SIG-M5 treated with dmso at 0.1 percent for 504 hours (cell line): ENCODE results near the gene LSAMP.
"Not testable (repeated sequence)": the region's sequence is repeated elsewhere in the genome, so short reads cannot be mapped to it uniquely, and the experiment has no call there.

ENCODE experiments used
- DNase-seq: peaks from one replicate; lab custom pipeline; 2025; ENCODE audit not compliant: unreplicated experiment; lab: John Stamatoyannopoulos, UW

Gene LSAMP

DNA sequence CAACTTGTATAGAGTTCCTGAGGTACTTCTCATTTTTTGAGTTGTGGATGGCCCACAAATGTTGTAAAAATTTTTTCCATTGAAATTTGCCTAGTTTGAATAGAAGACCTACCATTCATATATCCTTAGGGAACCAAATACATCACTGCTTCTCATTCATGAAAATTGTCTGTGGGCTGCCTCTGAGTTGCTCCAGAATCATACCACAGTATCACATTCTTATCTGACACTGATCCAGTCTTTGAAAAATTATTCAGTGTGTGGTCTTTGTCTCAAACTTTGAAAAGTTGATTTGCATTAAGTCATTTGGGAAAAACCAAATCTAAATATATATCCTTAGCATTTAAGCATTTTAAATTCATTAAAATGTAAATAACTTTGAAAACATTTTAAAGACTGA is 321.1 kb downstream of the LSAMP start:
- no peak for DNase-seq

DNA sequence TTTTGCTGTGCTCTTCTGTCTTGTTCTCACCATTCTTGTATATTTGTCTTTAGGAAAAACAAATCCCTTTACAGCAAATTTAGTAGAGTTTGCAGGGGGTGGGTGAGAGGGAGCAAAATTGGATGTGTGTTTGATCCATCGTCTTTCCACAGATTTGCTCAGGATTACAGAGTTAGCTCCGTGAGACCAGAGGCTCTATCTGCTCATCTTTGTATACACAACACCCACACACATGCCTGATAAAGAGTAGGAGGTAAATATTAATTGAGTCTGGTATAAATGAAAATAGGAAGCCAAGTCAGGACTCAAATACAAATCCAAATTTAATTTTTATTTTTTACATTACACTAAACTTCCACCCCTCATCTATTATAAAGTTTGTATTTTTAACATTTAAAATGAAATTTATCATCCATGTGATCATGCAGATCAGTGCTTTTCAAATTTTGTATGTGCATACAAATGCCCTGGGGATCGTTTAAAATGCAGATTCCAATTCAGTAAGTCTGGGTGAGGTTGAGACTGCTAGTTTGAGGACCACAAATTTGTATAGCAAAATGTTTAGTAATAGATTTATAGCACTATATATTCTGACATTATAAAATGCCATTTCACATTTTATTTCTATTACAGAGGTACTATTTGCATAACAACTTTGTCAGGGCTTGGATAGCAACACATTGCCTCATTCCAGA is 326.7 kb downstream of the LSAMP start:
- no peak for DNase-seq

DNA sequence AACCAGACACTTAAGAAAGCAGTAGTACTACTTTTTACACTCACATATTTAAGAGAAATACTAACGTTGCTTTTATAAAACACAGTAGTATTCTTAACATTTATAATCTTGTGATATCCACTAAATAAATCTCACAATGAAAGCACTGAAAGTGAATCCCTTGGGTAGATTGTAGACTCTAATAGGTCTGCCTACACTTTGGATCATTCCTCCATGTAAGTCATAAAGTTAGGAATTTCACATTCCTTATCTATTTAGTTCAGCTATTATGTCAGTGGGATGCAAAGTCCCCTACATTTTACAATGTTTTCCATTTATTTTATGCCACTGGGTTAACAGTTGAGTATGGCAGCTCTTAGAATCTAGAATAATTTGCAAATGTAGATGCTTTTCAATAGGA is 330.7 kb downstream of the LSAMP start:
- DNase-seq: no peak

DNA sequence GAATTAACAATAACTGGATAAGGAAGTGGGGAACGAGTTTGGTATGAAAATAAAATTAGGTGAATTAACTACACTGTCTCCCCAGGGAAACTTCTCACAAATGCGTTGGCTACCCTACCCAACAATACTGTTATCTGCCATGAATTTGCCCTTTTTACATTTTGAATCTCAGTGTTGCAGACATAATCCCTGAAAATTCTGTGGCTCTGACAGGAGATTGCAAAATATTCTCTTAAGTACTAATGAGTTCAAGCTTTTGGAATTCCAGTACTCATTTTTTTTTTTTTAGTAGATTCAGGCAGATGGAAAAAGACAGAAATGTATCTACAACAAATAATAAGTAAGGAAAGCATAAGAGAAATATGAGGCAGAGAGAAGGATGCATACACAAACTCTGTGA is 332.6 kb downstream of the LSAMP start:
- DNase-seq: no peak

DNA sequence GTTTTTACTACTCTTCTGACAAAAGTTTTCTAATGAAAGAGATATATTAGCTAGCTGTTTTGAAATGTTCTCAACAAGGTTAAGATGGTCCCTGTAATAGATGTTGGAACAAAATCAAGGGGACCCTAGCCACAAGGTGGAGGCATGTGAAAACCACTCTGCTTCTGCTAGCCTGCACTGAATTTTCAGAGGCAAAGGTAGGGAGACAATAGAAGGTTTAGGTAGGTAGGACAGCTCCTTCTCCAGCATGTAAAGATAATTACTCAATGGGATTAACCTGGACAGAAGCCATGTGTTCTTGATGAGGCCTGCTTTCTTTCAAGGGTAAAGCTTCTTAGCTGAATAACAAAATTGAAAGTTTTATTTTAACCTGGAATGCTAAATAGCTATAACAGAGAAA is 333.5 kb downstream of the LSAMP start:
- DNase-seq: no peak

DNA sequence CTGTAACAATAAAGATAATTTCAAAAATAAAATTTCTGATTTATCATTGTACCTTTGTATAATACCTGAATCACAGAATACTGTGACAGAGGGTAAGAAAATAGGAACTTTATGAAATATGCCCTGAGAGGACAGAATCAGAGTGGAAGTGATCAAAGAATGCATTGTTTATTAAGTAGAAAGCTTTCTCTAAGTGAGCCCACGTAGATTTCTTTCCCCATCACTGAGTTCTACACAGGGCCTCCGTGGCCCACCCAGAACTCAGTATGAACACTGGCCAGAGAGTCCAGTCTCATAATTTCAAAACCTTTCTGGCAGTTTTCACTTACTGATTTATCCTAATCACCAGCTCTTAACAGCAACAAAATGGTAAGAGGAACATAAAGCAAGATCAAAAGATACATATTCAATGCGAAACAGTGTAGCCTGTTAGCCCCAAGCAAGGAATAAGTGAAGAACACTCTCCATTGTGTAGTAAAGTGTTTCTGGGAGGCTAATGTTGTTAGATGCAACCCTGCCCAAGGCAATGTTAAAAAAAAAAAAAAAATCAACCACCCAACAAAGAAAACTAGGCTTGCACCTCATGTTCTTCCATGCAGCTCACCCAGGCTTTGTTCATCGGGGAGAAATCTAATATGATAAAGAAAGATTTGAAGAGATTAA is 341.3 kb downstream of the LSAMP start:
- DNase-seq: no peak

DNA sequence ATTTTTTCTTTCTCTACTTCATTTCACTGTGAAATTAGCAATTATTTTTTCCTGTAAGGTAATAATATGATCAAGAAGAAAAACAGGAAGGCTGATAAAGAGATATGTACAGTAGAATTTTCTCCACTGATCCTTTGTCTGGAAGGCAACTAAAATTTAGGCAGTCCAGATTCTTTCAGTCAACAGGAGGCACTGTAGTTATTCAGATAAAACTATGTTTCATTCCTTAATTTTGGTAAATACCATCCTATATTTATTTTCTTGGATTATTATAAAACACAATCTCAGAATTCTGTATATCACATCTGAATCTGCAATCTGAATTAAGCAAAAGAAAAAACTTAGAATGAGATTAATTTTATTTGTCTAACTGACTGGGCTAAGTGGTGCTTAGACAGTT is 343.2 kb downstream of the LSAMP start:
- DNase-seq: no peak

DNA sequence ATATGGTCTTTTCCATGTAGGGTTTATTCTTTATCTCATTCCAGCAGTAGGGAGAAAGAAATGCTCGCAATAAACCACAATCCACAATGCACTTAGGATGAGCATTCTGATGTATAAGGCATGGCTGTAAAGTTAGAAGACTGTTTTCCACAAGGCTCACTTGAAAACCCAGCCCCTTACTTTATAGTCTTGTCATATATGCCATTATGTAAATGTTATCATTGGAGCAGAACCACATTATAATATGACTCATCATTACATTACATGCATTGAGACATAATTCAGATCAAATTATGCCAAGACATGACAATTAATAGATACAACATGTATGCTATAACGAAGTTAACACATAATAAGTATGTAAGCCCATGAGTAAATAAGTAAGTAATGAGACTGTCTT is 348.1 kb downstream of the LSAMP start:
- DNase-seq: no peak

- no peak for DNase-seq
Observed at GRCh38 chr3:116096631-116097030, 348.7 kb downstream of the LSAMP start.

GRCh38 chr3:116093374-116093773 is 351.9 kb downstream of the LSAMP start:
- DNase-seq: no peak

GRCh38 chr3:116087426-116087825 is 357.9 kb downstream of the LSAMP start:
- DNase-seq: no peak

- peak; percentile 94 for DNase-seq
Observed at GRCh38 chr3:116084999-116085791, 360.1 kb downstream of the LSAMP start.

- no peak for DNase-seq
Observed at GRCh38 chr3:116083683-116084082, 361.6 kb downstream of the LSAMP start.

- no peak for DNase-seq
Observed at GRCh38 chr3:116078561-116078960, 366.7 kb downstream of the LSAMP start.

DNA sequence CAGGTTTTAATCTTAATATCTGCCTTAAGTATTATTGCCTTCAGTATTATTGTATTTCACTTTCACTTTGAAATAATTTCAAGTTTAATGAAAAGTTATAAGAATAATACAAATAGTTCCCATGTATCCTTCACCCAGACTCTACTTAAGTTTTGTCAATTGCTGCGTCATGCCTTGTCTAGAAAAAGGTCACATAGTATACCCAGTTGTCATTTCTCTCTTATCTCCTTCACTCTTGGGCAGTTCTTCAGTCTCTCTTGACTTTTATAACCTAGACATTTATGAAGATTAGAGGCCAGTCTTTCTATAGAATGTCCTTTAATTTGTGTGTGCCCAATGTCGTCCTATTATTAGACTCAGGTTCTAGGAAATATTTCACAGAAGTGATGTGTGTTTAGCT is 367.7 kb downstream of the LSAMP start:
- DNase-seq: no peak

DNA sequence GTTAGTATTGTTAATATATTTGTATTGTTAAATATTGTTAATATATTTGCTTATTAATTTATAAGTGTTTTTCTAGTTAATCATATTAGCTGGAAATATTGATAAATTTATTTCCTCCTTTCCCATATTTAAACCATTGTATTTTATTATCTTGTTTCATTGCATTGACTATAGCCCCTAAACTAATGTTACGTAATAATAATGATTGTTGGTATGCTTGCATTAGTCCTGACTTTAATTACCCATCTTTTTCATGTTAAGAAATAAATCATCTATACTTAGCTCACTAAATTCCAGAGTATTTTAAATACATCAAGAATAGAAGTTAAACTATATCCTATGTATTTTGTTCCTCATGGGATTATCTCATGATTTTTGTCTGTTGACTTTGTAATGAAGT is 368.2 kb downstream of the LSAMP start:
- no peak for DNase-seq

DNA sequence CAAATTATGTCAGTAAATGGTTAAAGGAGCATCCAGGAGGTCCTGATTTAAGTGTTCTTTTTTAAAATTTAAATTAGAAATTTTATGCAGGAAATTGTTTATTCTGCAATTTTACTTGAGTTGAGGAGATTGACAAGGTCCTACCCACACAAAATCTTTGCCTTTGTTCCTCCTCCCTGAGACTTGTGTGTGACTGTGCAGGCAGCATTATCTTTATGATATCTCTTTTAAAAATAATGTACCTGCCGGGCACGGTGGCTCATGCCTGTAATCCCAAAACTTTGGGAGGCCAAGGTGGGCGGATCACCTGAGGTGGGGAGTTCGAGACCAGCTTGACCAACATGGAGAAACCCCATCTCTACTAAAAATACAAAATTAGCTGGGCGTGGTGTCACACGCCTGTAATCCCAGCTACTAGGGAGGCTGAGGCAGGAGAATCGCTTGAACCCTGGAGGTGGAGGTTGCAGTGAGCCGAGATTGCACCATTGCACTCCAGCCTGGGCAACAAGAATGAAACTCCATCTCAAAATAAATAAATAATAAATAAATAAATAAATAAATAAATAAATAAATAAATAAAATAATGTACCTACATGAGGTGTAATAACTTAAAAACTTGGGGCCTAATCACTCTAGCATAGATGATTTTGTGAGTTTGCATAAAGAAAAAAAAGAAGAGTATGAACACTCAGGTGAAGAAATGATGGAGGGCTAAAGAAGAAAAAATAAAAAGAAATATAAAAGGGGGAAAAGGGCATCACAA is 374.6 kb downstream of the LSAMP start:
- not testable (repeated sequence) for DNase-seq

GRCh38 chr3:116070061-116070460 is 375.2 kb downstream of the LSAMP start:
- DNase-seq: no peak

DNA sequence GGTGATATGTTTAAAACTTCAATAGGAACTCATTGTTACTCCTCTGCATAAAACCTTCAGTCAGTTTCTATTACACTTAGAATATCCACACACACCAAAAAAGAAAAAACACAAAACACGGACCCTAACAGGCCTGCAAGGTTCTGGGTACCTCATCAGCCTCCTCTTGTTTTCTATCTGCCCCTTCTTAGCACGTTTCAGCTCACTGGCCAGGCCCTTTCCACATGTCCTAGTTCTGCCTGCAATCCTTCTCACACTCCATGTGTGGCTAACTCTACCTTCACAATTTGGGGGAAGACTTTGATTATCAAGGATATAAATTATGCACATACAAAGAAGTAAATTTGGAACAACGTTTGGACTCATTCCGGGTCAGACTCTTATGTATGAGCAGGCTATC is 376.3 kb downstream of the LSAMP start:
- DNase-seq: no peak

DNA sequence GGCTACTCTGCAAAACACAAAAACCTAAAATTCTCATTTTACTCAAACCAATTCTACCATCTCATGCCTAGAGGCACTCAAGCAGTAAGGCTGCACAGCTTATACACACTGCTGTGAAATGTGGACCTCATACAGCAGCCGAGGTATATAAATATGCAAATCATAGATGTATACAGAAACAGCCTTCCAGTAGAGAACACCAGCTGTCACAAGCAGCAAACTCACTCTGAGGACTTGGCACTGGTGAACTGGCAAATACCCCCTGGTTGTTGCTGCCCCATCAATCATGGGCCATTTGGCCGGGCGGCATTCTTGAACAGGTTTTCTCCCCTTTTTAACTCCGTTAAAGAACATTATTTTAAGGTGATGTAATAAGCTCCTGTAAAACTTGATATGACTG is 378.0 kb downstream of the LSAMP start:
- DNase-seq: no peak

- DNase-seq: no peak
Observed at GRCh38 chr3:116065501-116065900, 379.8 kb downstream of the LSAMP start.
